ENCODE data around the gene ZNF644.

ZNF644 gene

GRCh38 chr1:90876101-90876500, 145.7 kb downstream of the ZNF644 start:
- Histone ChIP-seq H3K27me3 (ENCODE audit: low read depth) (no peaks in the 10 kb centered on the region), H3K4me3 (no peak overlapping the region), H3K36me3 (replicated peaks) (no peaks in the 10 kb centered on the region), H3K4me1 (no peaks in the 10 kb centered on the region), H3K9me3 (0 out of 2 replicates have a peak, but pooled peaks cover 3% of the 10 kb centered on the region)
- in situ Hi-C loops (cut with MboI; ENCODE audit: low sequenced_read_pairs): no loop called here
- DNase-seq (ENCODE audit: low spot score in 2 of 2): no peak
